Suprapubic skin (tissue), 3 donors: ENCODE data around the gene SORCS2.

Source experiments
- POLR2A ChIP-seq, 2 donors: fragments of 450-650 bp; IDR thresholded peaks; one replicate each; pipeline ENCODE4 v1.6.1; 2017; ENCODE audit warnings: antibody characterized with exemption in 2 of 2, mild to moderate bottlenecking in 2 of 2, moderate library complexity in 2 of 2
- TF ChIP-seq, protein P1 (sequence below), 2 donors: fragments of 200-600 bp in 1 of 2; fragments of 450-650 bp in 1 of 2; sonication (generic) in 1 of 2; IDR thresholded peaks; one replicate each; pipeline ENCODE4 v1.5.1; 2016 to 2019; ENCODE audit warnings: antibody characterized with exemption in 2 of 2, mild to moderate bottlenecking in 1 of 2, moderate library complexity in 1 of 2

DNA sequence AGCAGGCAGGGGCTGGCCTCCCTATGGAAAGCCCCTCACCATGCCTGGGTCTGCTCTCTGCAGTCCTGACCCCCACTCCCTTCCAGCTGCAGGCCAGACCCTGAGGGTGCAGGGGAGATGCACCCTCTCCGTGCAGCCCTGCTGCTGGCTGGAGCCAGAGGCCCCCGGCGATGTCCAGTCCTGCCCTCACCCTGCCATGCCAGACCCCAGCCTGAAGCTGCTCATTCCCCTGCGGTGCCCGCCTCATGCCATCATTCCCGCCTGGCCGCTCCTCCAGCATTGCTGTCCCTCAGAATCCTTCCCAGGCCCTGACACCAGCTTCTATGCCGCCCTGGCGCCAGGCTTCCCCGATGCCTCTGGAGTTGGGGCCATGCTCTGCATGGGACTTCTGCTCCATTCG, 72.4 kb downstream of the SORCS2 start:
- TF ChIP-seq, protein P1, sequence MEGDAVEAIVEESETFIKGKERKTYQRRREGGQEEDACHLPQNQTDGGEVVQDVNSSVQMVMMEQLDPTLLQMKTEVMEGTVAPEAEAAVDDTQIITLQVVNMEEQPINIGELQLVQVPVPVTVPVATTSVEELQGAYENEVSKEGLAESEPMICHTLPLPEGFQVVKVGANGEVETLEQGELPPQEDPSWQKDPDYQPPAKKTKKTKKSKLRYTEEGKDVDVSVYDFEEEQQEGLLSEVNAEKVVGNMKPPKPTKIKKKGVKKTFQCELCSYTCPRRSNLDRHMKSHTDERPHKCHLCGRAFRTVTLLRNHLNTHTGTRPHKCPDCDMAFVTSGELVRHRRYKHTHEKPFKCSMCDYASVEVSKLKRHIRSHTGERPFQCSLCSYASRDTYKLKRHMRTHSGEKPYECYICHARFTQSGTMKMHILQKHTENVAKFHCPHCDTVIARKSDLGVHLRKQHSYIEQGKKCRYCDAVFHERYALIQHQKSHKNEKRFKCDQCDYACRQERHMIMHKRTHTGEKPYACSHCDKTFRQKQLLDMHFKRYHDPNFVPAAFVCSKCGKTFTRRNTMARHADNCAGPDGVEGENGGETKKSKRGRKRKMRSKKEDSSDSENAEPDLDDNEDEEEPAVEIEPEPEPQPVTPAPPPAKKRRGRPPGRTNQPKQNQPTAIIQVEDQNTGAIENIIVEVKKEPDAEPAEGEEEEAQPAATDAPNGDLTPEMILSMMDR (IDR thresholded peaks at IDR 0.05): no peak
- no peak for TF ChIP-seq POLR2A (IDR thresholded peaks at IDR 0.05)
